Astrocyte (in vitro differentiated cells and primary cell): ENCODE data around the gene PARP6. TPM values are rescaled to one million over a fixed set of nuclear protein-coding genes. Genes with fewer than 3 reads are reported as not detected.

Experiments used
- DNase-seq: peaks from one replicate; pipeline ENCODE4 v3.0.0-alpha.2; 2010; ENCODE audit warnings: low read depth
- FAIRE-seq: peaks from 2 replicates; lab custom pipeline; 2011; peaks lifted over from hg19 to GRCh38; lab: Jason Lieb, UNC
- H2AFZ ChIP-seq: 2 replicates; pipeline ENCODE4 v1.6.0; 2012; ENCODE audit warnings: low read depth, low read length, inconsistent platforms
- H3K27ac ChIP-seq: 2 replicates; pipeline ENCODE4 v1.5.1; 2011; ENCODE audit warnings: low read depth, low read length, inconsistent platforms
- H3K27me3 ChIP-seq: 2 replicates; pipeline ENCODE4 v1.6.0; 2011; ENCODE audit warnings: low read length, inconsistent platforms; ENCODE audit not compliant: insufficient read depth
- H3K36me3 ChIP-seq: 2 replicates; pipeline ENCODE4 v1.5.1; 2011; ENCODE audit warnings: low read length, inconsistent platforms; ENCODE audit not compliant: insufficient read depth
- H3K4me1 ChIP-seq: 2 replicates; pipeline ENCODE4 v1.5.1; 2011; ENCODE audit warnings: low read length, inconsistent platforms; ENCODE audit not compliant: insufficient read depth
- H3K4me2 ChIP-seq: 2 replicates; pipeline ENCODE4 v1.6.0; 2012; ENCODE audit warnings: low read length, inconsistent platforms
- H3K4me3 ChIP-seq: 2 replicates; pipeline ENCODE4 v1.5.1; 2011; ENCODE audit warnings: low read depth, mild to moderate bottlenecking, low read length, inconsistent platforms; ENCODE audit not compliant: insufficient read depth
- H3K79me2 ChIP-seq: 2 replicates; pipeline ENCODE4 v1.6.0; 2012; ENCODE audit warnings: mild to moderate bottlenecking, low read length, inconsistent platforms; ENCODE audit not compliant: insufficient read depth
- H3K9ac ChIP-seq: 2 replicates; pipeline ENCODE4 v1.6.0; 2012; ENCODE audit warnings: mild to moderate bottlenecking, low read length, inconsistent platforms
- H3K9me3 ChIP-seq: 2 replicates; pipeline ENCODE4 v1.5.1; 2012; ENCODE audit warnings: low read depth, mild to moderate bottlenecking, low read length, inconsistent platforms; ENCODE audit not compliant: insufficient read depth
- H4K20me1 ChIP-seq: 2 replicates; pipeline ENCODE4 v1.6.0; 2012; ENCODE audit warnings: low read length, inconsistent platforms; ENCODE audit not compliant: insufficient read depth
- H3K27ac Mint-ChIP-seq: one replicate; pipeline ENCODE4 v1.8.0; 2021; ENCODE audit warnings: mild to moderate bottlenecking, mixed read lengths; ENCODE audit not compliant: unreplicated experiment
- H3K27me3 Mint-ChIP-seq: one replicate; pipeline ENCODE4 v1.8.0; 2021; ENCODE audit warnings: low read depth, mixed read lengths; ENCODE audit not compliant: unreplicated experiment
- H3K36me3 Mint-ChIP-seq: one replicate; pipeline ENCODE4 v1.8.0; 2021; ENCODE audit warnings: low read depth, mixed read lengths; ENCODE audit not compliant: unreplicated experiment
- H3K4me1 Mint-ChIP-seq: one replicate; pipeline ENCODE4 v1.8.0; 2021; ENCODE audit warnings: low read depth, mixed read lengths; ENCODE audit not compliant: unreplicated experiment
- H3K4me3 Mint-ChIP-seq: one replicate; pipeline ENCODE4 v1.8.0; 2021; ENCODE audit warnings: mild to moderate bottlenecking, moderate library complexity, mixed read lengths; ENCODE audit not compliant: unreplicated experiment
- H3K9me3 Mint-ChIP-seq: one replicate; pipeline ENCODE4 v1.8.0; 2021; ENCODE audit warnings: mild to moderate bottlenecking, mixed read lengths; ENCODE audit not compliant: unreplicated experiment
- CTCF ChIP-seq: IDR thresholded peaks from 2 replicates; pipeline ENCODE4 v1.5.1; 2011; ENCODE audit warnings: low read depth, mild to moderate bottlenecking, inconsistent platforms, low read length, moderate library complexity; ENCODE audit not compliant: insufficient read depth
- EZH2 ChIP-seq: IDR thresholded peaks from 2 replicates; pipeline ENCODE4 v1.6.1; 2012; ENCODE audit warnings: mild to moderate bottlenecking, low read length, inconsistent platforms; ENCODE audit not compliant: insufficient read depth
- total RNA-seq: library from RNA; stranded (reverse); gene quantifications from 2 replicates; pipeline ENCODE4 v1.2.1, GENCODE V29; 2021

The PARP6 gene
- total RNA-seq, 1 donor from 2014 or later: 62.7 TPM

- no peaks in the 10 kb centered on the region for H3K79me2 ChIP-seq
- H3K4me3 Mint-ChIP-seq: no peak overlapping the region
- peaks cover 4% of the 10 kb centered on the region for H3K36me3 Mint-ChIP-seq
- no peaks in the 10 kb centered on the region for H4K20me1 ChIP-seq
- H3K4me3 ChIP-seq: no peak overlapping the region
- H3K27ac ChIP-seq: no peak overlapping the region
- no peaks in the 10 kb centered on the region for H3K36me3 ChIP-seq
- H3K9me3 ChIP-seq: no peaks in the 10 kb centered on the region
- peaks cover 9% of the 10 kb centered on the region for H3K4me1 ChIP-seq
- DNase-seq: no peak
- no peak overlapping the region for H3K27ac Mint-ChIP-seq
- H3K9me3 Mint-ChIP-seq: peaks cover 2% of the 10 kb centered on the region
- H3K4me2 ChIP-seq: no peak overlapping the region
- H2AFZ ChIP-seq: no peak overlapping the region
- H3K27me3 Mint-ChIP-seq: peaks cover 55% of the 10 kb centered on the region
- TF ChIP-seq EZH2 (no peak), CTCF (no peak)
- H3K27me3 ChIP-seq: peaks cover 3% of the 10 kb centered on the region
- peaks cover 5% of the 10 kb centered on the region for H3K4me1 Mint-ChIP-seq
- FAIRE-seq: no peak
- H3K9ac ChIP-seq: no peak overlapping the region
Measured at GRCh38 chr15:72302955-72303354, 30.6 kb upstream of the PARP6 start.

GRCh38 chr15:72289597-72290325, 17.4 kb upstream of the PARP6 start:
- H4K20me1 ChIP-seq: no peaks in the 10 kb centered on the region
- H3K4me3 ChIP-seq: no peak overlapping the region
- FAIRE-seq (no peak), DNase-seq (no peak)
- H3K36me3 Mint-ChIP-seq: peaks cover 6% of the 10 kb centered on the region
- H3K4me3 Mint-ChIP-seq: no peak overlapping the region
- H3K27me3 Mint-ChIP-seq: peaks cover 30% of the 10 kb centered on the region
- no peak overlapping the region for H3K9ac ChIP-seq
- H3K4me2 ChIP-seq: no peak overlapping the region
- H3K36me3 ChIP-seq: no peaks in the 10 kb centered on the region
- no peaks in the 10 kb centered on the region for H3K79me2 ChIP-seq
- H3K27ac Mint-ChIP-seq: no peak overlapping the region
- no peaks in the 10 kb centered on the region for H3K9me3 ChIP-seq
- H3K27me3 ChIP-seq: peaks cover 5% of the 10 kb centered on the region
- H3K4me1 ChIP-seq: no peaks in the 10 kb centered on the region
- H3K4me1 Mint-ChIP-seq: peaks cover 2% of the 10 kb centered on the region
- TF ChIP-seq EZH2 (no peak), CTCF (no peak)
- no peak overlapping the region for H2AFZ ChIP-seq
- H3K27ac ChIP-seq: no peak overlapping the region
- H3K9me3 Mint-ChIP-seq: peaks cover 4% of the 10 kb centered on the region
